IMR-90 (cell line): Measurements from ENCODE around the gene MAGEA8.

Source experiments
- BHLHE40 ChIP-seq: fragments of 150-350 bp; IDR thresholded peaks from 2 replicates; pipeline ENCODE4 v1.6.1; 2016; ENCODE audit warnings: mild to moderate bottlenecking, low read depth, low read length
- CEBPB ChIP-seq: IDR thresholded peaks from 2 replicates; pipeline ENCODE4 v1.6.1; 2012; ENCODE audit warnings: low read depth, low read length, improper control_type of control experiment
- CHD1 ChIP-seq: IDR thresholded peaks from 2 replicates; pipeline ENCODE4 v1.6.1; 2012; ENCODE audit warnings: low read depth, low read length, improper control_type of control experiment
- CTCF ChIP-seq: conservative IDR thresholded peaks from 2 replicates; pipeline ENCODE4 v1.5.1; 2012; ENCODE audit warnings: mild to moderate bottlenecking, low read depth, low read length, improper control_type of control experiment
- ELK1 ChIP-seq: fragments of 150-350 bp; IDR thresholded peaks from 2 replicates; pipeline ENCODE4 v1.6.1; 2016; ENCODE audit warnings: low read depth, mild to moderate bottlenecking, low read length, moderate library complexity, borderline replicate concordance
- MAFK ChIP-seq: IDR thresholded peaks from 2 replicates; pipeline ENCODE4 v1.6.1; 2012; ENCODE audit warnings: low read depth, low read length, improper control_type of control experiment
- MAZ ChIP-seq: IDR thresholded peaks from 2 replicates; pipeline ENCODE4 v1.6.1; 2012; ENCODE audit warnings: low read depth, mild to moderate bottlenecking, low read length, improper control_type of control experiment, moderate library complexity, borderline replicate concordance
- MXI1 ChIP-seq: IDR thresholded peaks from 2 replicates; pipeline ENCODE4 v1.6.1; 2012; ENCODE audit warnings: low read depth, mild to moderate bottlenecking, low read length, moderate library complexity, borderline replicate concordance
- NFE2L2 ChIP-seq: fragments of 150-350 bp; IDR thresholded peaks from 2 replicates; pipeline ENCODE4 v1.6.1; 2016; ENCODE audit warnings: low read depth, mild to moderate bottlenecking, low read length
- POLR2A ChIP-seq: IDR thresholded peaks from 2 replicates; pipeline ENCODE4 v1.6.1; 2012; ENCODE audit warnings: mild to moderate bottlenecking, low read depth, low read length
- RAD21 ChIP-seq: IDR thresholded peaks from 2 replicates; pipeline ENCODE4 v1.6.1; 2012; ENCODE audit warnings: low read length, improper control_type of control experiment
- RCOR1 ChIP-seq: IDR thresholded peaks from 2 replicates; pipeline ENCODE4 v1.6.1; 2012; ENCODE audit warnings: mild to moderate bottlenecking, low read length, improper control_type of control experiment; ENCODE audit not compliant: insufficient replicate concordance
- RFX5 ChIP-seq: IDR thresholded peaks from 2 replicates; pipeline ENCODE4 v1.8.0; 2012; ENCODE audit warnings: low read depth, mild to moderate bottlenecking, low read length, moderate library complexity
- USF2 ChIP-seq: fragments of 150-350 bp; IDR thresholded peaks from 2 replicates; pipeline ENCODE4 v1.6.1; 2017; ENCODE audit warnings: mild to moderate bottlenecking, antibody characterized with exemption, low read length, low read depth

GRCh38 chrX:149870840-149871239 is 10.1 kb upstream of the MAGEA8 start:
- no peak for TF ChIP-seq CTCF
- no peak for TF ChIP-seq POLR2A
- TF ChIP-seq CHD1: no peak
- TF ChIP-seq ELK1: no peak
- no peak for TF ChIP-seq RAD21
- TF ChIP-seq BHLHE40: no peak
- TF ChIP-seq RCOR1: no peak
- no peak for TF ChIP-seq CEBPB
- no peak for TF ChIP-seq MAFK
- no peak for TF ChIP-seq RFX5
- TF ChIP-seq MXI1: no peak
- no peak for TF ChIP-seq NFE2L2
- TF ChIP-seq USF2: no peak
- TF ChIP-seq MAZ: no peak
